Neural progenitor cell (in vitro differentiated cells): Measurements from ENCODE around the gene FAM118B.

Source experiments
- CTCF ChIP-seq: fragments of 200-600 bp; sonication (generic); IDR thresholded peaks from 2 replicates; pipeline ENCODE4 v1.5.1; 2017; ENCODE audit warnings: antibody characterized with exemption, mild to moderate bottlenecking
- EZH2phosphoT487 ChIP-seq: fragments of 200-600 bp; sonication (generic); IDR thresholded peaks from 2 replicates; pipeline ENCODE4 v1.6.1; 2017; ENCODE audit warnings: antibody characterized with exemption

- TF ChIP-seq CTCF (no peak), EZH2phosphoT487 (no peak)
Observed at GRCh38 chr11:126229858-126230540, 18.4 kb downstream of the FAM118B start.
